HG02973 (cell line): ENCODE results near the gene FUS.
"Not testable (repeated sequence)": the region's sequence is repeated elsewhere in the genome, so short reads cannot be mapped to it uniquely, and the experiment has no call there.

Experiments used
- ATAC-seq: cut with Tn5 transposase; IDR thresholded peaks from one replicate; pipeline ENCODE4 v1.9.1; 2021; ENCODE audit warnings: moderate library complexity; ENCODE audit not compliant: unreplicated experiment

FUS gene

DNA sequence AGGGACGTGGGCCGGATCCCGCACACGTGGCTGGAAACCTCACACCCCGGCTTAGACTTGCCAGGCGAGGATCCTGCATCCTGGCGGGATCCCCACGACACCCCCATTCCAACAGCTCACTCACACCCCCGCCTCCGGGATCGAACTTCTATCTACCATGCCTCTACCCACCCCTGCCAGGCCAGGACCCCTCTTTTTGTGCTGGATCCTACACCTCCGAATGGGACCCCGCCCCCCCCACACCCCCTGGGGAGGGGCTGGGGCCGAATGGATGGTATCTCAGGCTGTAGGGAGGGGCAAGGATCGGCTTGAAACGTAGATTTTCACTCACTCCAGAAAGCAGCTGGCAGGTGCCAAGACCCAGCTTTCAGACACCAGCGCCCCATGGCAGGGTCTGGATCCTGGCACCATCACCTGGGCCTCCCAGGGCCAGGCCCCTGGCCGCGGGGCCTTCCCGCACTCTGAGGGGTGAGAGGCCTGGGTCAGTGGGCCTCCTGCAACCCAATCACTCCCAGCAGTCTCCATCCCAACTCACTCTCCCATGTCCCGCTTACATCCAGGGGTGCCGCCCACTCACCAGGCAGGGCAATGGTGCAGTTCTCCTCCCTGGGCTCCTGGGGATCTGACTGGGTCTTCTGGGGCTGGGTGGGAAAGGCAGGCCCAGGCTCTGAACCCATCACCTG, 36.8 kb upstream of the FUS start:
- no peak for ATAC-seq

GRCh38 chr16:31143694-31144148, 36.2 kb upstream of the FUS start:
- no peak for ATAC-seq

GRCh38 chr16:31144418-31144817, 35.5 kb upstream of the FUS start:
- not testable (repeated sequence) for ATAC-seq

GRCh38 chr16:31145398-31145990, 34.4 kb upstream of the FUS start:
- no peak for ATAC-seq

DNA sequence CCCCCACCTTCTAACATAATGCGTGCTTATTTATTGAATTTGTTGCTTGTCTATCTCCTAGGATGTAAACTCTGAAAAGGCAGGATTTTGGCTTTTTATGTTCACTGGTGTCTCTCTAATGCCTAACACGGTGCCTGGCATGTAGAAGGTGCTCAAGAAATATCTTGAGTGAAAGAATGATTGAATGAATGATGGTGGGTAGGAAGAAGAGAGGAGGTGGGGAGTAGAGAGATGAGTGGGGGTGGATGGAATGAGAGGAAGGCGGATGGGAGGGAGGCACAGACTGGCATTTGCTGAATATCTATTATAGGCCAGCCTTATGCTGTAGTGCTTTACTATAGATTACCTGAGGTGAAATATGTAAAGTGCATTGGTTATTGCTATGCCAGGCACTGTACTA, 32.4 kb upstream of the FUS start:
- ATAC-seq: no peak

DNA sequence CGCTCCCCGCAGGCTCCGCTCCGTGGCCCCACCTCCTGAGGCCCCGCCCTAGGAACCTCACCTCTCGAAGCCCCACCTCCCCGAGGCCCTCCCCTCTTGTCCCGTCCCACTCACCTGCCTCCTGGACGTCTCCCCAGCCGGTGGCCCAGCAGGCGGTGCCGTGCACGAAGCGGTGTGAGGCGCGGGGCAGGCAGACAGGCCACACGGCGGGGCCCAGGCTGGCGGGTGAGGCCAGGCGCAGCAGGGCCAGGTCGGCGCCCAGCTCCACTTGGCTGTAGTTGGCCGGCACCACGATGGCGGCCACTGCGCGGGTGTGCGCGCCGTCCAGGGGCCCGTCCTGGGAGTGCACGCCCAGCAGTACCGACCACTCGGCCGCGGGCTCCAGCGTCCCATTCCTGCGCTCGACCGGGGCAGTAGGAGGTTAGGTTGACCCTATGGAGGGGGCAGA, 31.6 kb upstream of the FUS start:
- ATAC-seq: no peak

- ATAC-seq: no peak
Measured at GRCh38 chr16:31148896-31149295, 31.0 kb upstream of the FUS start.

- ATAC-seq: no peak
Measured at GRCh38 chr16:31149332-31149731, 30.6 kb upstream of the FUS start.

- ATAC-seq: no peak
Measured at GRCh38 chr16:31149894-31150890, 29.7 kb upstream of the FUS start, which contains the start of gene PRSS36. TSS of gene PRSS36 (minus strand) at chr16:31150066. CDS start at chr16:31150035, 31 bp downstream.

- not testable (repeated sequence) for ATAC-seq
Measured at GRCh38 chr16:31150976-31151375, 29.0 kb upstream of the FUS start.

DNA sequence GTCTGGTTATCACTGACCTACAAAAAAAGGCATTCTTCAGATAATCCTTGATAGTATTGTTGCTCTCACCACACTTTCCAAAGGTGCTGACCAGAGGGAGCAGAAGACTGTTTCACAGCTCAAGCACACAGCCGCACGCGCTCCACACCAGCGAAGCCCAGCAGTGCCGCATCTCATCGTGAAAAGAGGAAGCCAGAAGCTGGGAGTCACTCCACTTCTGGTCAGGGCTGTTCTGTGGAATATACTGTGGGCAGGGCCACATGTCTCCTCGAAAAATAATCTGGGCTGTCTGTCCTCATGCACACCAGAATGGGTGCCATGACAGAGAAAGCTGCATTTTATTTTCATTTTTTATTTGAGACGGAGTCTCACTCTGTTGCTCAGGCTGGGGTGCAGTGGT, 22.8 kb upstream of the FUS start:
- no peak for ATAC-seq

GRCh38 chr16:31167315-31167714, 12.6 kb upstream of the FUS start:
- no peak for ATAC-seq

DNA sequence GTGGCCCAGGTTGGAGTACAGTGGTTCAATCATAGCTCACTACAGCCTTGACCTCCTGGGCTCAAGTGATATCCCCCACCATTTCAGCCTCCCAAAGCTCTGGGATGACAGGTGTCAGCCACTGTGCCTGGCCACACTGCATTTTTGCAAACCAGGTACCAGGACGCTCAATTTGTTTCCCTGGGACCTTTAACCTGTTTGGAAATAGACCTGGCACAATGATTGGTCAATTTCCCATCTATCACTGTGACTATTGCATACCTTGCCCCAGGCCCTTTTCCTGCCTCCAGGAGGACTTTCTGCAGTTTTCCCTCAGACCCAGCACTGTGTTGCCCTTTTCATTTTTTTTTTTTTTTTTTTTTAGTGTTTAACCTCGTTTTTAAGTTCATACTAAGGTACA, 11.1 kb upstream of the FUS start:
- ATAC-seq: no peak

- not testable (repeated sequence) for ATAC-seq
Measured at GRCh38 chr16:31170048-31170447, 9.9 kb upstream of the FUS start.

GRCh38 chr16:31177136-31177535, 2.8 kb upstream of the FUS start:
- no peak for ATAC-seq

- peak; percentile 4 for ATAC-seq
Measured at GRCh38 chr16:31179219-31179746, 656 bp upstream of the FUS start.

GRCh38 chr16:31181102-31181830, 1.3 kb downstream of the FUS start:
- no peak for ATAC-seq

DNA sequence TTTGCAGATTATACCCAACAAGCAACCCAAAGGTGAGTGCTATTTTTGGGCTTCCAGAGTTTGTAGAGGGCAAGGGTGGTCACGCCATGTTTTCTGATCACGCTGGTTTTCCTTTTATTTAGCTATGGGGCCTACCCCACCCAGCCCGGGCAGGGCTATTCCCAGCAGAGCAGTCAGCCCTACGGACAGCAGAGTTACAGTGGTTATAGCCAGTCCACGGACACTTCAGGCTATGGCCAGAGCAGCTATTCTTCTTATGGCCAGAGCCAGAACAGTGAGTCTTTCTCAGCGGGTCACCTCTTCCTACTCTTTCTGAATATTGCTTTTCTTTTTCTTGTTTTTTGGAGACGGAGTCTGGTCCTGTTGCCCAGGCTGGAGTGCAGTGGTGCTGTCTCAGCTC, 2.5 kb downstream of the FUS start:
- no peak for ATAC-seq

DNA sequence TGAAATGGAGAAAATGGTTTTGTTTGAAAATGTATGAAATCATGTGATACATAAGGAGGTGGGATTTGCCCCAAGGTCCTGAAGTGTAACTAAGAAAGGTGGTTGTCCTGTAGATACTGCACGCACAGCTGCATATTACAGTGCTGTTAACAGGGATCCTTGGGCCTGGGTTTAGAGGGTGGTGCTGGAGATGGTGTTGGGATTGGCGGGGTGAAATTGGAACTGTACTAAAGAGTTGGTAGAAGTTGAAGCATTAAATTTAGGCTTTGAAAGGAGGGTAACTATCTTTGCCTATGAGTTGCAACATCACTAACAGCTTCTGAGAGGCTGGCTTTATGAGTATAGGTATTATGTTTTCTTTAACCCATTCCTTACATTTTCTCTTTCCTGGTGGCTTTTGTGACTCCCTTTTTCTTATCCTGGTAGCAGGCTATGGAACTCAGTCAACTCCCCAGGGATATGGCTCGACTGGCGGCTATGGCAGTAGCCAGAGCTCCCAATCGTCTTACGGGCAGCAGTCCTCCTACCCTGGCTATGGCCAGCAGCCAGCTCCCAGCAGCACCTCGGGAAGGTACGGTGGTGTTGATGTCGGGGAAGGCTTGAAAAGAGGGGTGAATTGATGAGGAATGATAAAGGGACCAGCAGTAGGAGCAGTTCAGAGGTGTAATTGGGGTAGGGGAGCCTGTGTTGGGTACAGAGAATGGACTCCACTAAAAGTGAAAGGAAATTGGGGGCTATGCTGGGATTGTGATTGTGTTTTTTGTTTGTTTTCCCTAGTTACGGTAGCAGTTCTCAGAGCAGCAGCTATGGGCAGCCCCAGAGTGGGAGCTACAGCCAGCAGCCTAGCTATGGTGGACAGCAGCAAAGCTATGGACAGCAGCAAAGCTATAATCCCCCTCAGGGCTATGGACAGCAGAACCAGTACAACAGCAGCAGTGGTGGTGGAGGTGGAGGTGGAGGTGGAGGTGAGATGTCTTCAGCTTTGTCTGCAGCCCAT, 3.8 kb downstream of the FUS start:
- no peak for ATAC-seq
